ENCODE results near the gene AGPAT4.
"Not testable (repeated sequence)": the region's sequence is repeated elsewhere in the genome, so short reads cannot be mapped to it uniquely, and the experiment has no call there.

The AGPAT4 gene

GRCh38 chr6:161314541-161315245 is 40.8 kb upstream of the AGPAT4 start:
- WGBS (ENCODE audit: extremely low coverage, insufficient coverage, low lambda C conversion rate): no CpG with 5 or more reads among the region's 20 CpGs

GRCh38 chr6:161313940-161314509 is 40.2 kb upstream of the AGPAT4 start:
- Histone ChIP-seq H3K79me1 (ENCODE audit: low read length) (no peaks in the 10 kb centered on the region), H3K27me3 (ENCODE audit: insufficient read depth, low read length, poor library complexity) (no peaks in the 10 kb centered on the region), H4K5ac (ENCODE audit: low read length) (no peak overlapping the region), H3K4me3 (ENCODE audit: low read length) (no peak overlapping the region), H2BK15ac (replicated peaks; ENCODE audit: low read depth) (no peak overlapping the region), H3K27ac (ENCODE audit: low read depth, low read length) (peak overlapping the region; percentile 80), H3K79me2 (ENCODE audit: control insufficient read depth, insufficient read depth, low read length) (no peaks in the 10 kb centered on the region), H3K23ac (ENCODE audit: low read length) (no peak overlapping the region), H3K56ac (ENCODE audit: low read length) (no peak overlapping the region), H3K9ac (ENCODE audit: low read length) (no peak overlapping the region), H2BK5ac (ENCODE audit: low read length) (peak overlapping the region; percentile 58), H3K36me3 (ENCODE audit: control insufficient read depth, insufficient read depth, low read length) (no peaks in the 10 kb centered on the region), H3K18ac (ENCODE audit: low read length) (no peak overlapping the region), H3K4ac (ENCODE audit: low read depth, low read length) (no peak overlapping the region), H2AK5ac (ENCODE audit: low read length) (no peak overlapping the region), H2BK120ac (ENCODE audit: low read depth, low read length) (peak overlapping the region; percentile 13), H4K8ac (ENCODE audit: low read depth, low read length) (no peak overlapping the region), H3K4me2 (ENCODE audit: low read length) (no peak overlapping the region), H3K4me1 (ENCODE audit: control insufficient read depth, low read depth, low read length) (no peaks in the 10 kb centered on the region)
- WGBS (ENCODE audit: extremely low coverage, insufficient coverage, low lambda C conversion rate): no CpG with 5 or more reads among the region's 6 CpGs
- DNase-seq: no peak

More at GRCh38 chr6:161314541-161315245, 40.8 kb upstream of the AGPAT4 start:
- H3K27me3 ChIP-seq (ENCODE audit: insufficient read depth, low read length, poor library complexity); H4K8ac ChIP-seq (ENCODE audit: low read depth, low read length); H3K18ac ChIP-seq (ENCODE audit: low read length); H2BK120ac ChIP-seq (ENCODE audit: low read depth, low read length); H3K9ac ChIP-seq (ENCODE audit: low read length); H4K5ac ChIP-seq (ENCODE audit: low read length); H3K4me1 ChIP-seq (ENCODE audit: control insufficient read depth, low read depth, low read length); DNase-seq; H3K4me2 ChIP-seq (ENCODE audit: low read length); H2AK5ac ChIP-seq (ENCODE audit: low read length); H3K79me2 ChIP-seq (ENCODE audit: control insufficient read depth, insufficient read depth, low read length); H2BK15ac ChIP-seq (replicated peaks; ENCODE audit: low read depth); H3K4ac ChIP-seq (ENCODE audit: low read depth, low read length); H2BK5ac ChIP-seq (ENCODE audit: low read length); H3K23ac ChIP-seq (ENCODE audit: low read length); H3K36me3 ChIP-seq (ENCODE audit: control insufficient read depth, insufficient read depth, low read length); H3K4me3 ChIP-seq (ENCODE audit: low read length); H3K79me1 ChIP-seq (ENCODE audit: low read length): not testable (repeated sequence)
- peak overlapping the region; percentile 80 for H3K27ac ChIP-seq (ENCODE audit: low read depth, low read length)
- peak overlapping the region; percentile 34 for H3K56ac ChIP-seq (ENCODE audit: low read length)

- not testable (repeated sequence) for H3K27me3 ChIP-seq (ENCODE audit: insufficient read depth, low read length, poor library complexity); H3K4me2 ChIP-seq (ENCODE audit: low read length); H2AK5ac ChIP-seq (ENCODE audit: low read length); H3K18ac ChIP-seq (ENCODE audit: low read length); H3K56ac ChIP-seq (ENCODE audit: low read length); H3K9ac ChIP-seq (ENCODE audit: low read length); H3K27ac ChIP-seq (ENCODE audit: low read depth, low read length); H3K23ac ChIP-seq (ENCODE audit: low read length); H3K79me2 ChIP-seq (ENCODE audit: control insufficient read depth, insufficient read depth, low read length); H2BK5ac ChIP-seq (ENCODE audit: low read length); H3K4ac ChIP-seq (ENCODE audit: low read depth, low read length); H3K4me1 ChIP-seq (ENCODE audit: control insufficient read depth, low read depth, low read length); H4K8ac ChIP-seq (ENCODE audit: low read depth, low read length); H2BK15ac ChIP-seq (replicated peaks; ENCODE audit: low read depth); H3K36me3 ChIP-seq (ENCODE audit: control insufficient read depth, insufficient read depth, low read length); H3K4me3 ChIP-seq (ENCODE audit: low read length); H3K79me1 ChIP-seq (ENCODE audit: low read length); H4K5ac ChIP-seq (ENCODE audit: low read length); H2BK120ac ChIP-seq (ENCODE audit: low read depth, low read length)
- WGBS (ENCODE audit: extremely low coverage, insufficient coverage, low lambda C conversion rate): no CpG with 5 or more reads among the region's 3 CpGs
- peak; percentile 82 for DNase-seq
Measured at GRCh38 chr6:161313475-161313874, 39.6 kb upstream of the AGPAT4 start.

- not testable (repeated sequence) for H3K36me3 ChIP-seq (ENCODE audit: control insufficient read depth, insufficient read depth, low read length); H2AK5ac ChIP-seq (ENCODE audit: low read length); H3K4ac ChIP-seq (ENCODE audit: low read depth, low read length); H3K79me1 ChIP-seq (ENCODE audit: low read length); H3K4me1 ChIP-seq (ENCODE audit: control insufficient read depth, low read depth, low read length); H3K4me2 ChIP-seq (ENCODE audit: low read length); H2BK5ac ChIP-seq (ENCODE audit: low read length); H4K5ac ChIP-seq (ENCODE audit: low read length); H3K4me3 ChIP-seq (ENCODE audit: low read length); DNase-seq; H3K9ac ChIP-seq (ENCODE audit: low read length); H2BK120ac ChIP-seq (ENCODE audit: low read depth, low read length); H2BK15ac ChIP-seq (replicated peaks; ENCODE audit: low read depth); H3K79me2 ChIP-seq (ENCODE audit: control insufficient read depth, insufficient read depth, low read length); H4K8ac ChIP-seq (ENCODE audit: low read depth, low read length); H3K27ac ChIP-seq (ENCODE audit: low read depth, low read length); H3K23ac ChIP-seq (ENCODE audit: low read length); H3K18ac ChIP-seq (ENCODE audit: low read length); H3K56ac ChIP-seq (ENCODE audit: low read length); H3K27me3 ChIP-seq (ENCODE audit: insufficient read depth, low read length, poor library complexity)
- no CpG with 5 or more reads among the region's 7 CpGs for WGBS (ENCODE audit: extremely low coverage, insufficient coverage, low lambda C conversion rate)
Measured at GRCh38 chr6:161309774-161310173, 35.9 kb upstream of the AGPAT4 start.

GRCh38 chr6:161308075-161308655 is 34.3 kb upstream of the AGPAT4 start:
- H3K9ac ChIP-seq (ENCODE audit: low read length): no peak overlapping the region
- H3K56ac ChIP-seq (ENCODE audit: low read length): no peak overlapping the region
- WGBS (ENCODE audit: extremely low coverage, insufficient coverage, low lambda C conversion rate): no CpG with 5 or more reads among the region's 10 CpGs
- DNase-seq: no peak
- no peak overlapping the region for H2BK5ac ChIP-seq (ENCODE audit: low read length)
- no peak overlapping the region for H2BK120ac ChIP-seq (ENCODE audit: low read depth, low read length)
- H3K4me2 ChIP-seq (ENCODE audit: low read length): no peak overlapping the region
- H3K36me3 ChIP-seq (ENCODE audit: control insufficient read depth, insufficient read depth, low read length): no peaks in the 10 kb centered on the region
- no peak overlapping the region for H4K8ac ChIP-seq (ENCODE audit: low read depth, low read length)
- H3K23ac ChIP-seq (ENCODE audit: low read length): no peak overlapping the region
- H3K79me1 ChIP-seq (ENCODE audit: low read length): no peaks in the 10 kb centered on the region
- H3K18ac ChIP-seq (ENCODE audit: low read length): no peak overlapping the region
- H3K4ac ChIP-seq (ENCODE audit: low read depth, low read length): no peak overlapping the region
- no peak overlapping the region for H2BK15ac ChIP-seq (replicated peaks; ENCODE audit: low read depth)
- no peak overlapping the region for H4K5ac ChIP-seq (ENCODE audit: low read length)
- H3K79me2 ChIP-seq (ENCODE audit: control insufficient read depth, insufficient read depth, low read length): no peaks in the 10 kb centered on the region
- no peaks in the 10 kb centered on the region for H3K4me1 ChIP-seq (ENCODE audit: control insufficient read depth, low read depth, low read length)
- no peaks in the 10 kb centered on the region for H3K27me3 ChIP-seq (ENCODE audit: insufficient read depth, low read length, poor library complexity)
- H2AK5ac ChIP-seq (ENCODE audit: low read length): no peak overlapping the region
- H3K27ac ChIP-seq (ENCODE audit: low read depth, low read length): no peak overlapping the region
- H3K4me3 ChIP-seq (ENCODE audit: low read length): no peak overlapping the region

All from mesendoderm (in vitro differentiated cells).